Right renal pelvis (tissue), 4 donors: ENCODE results near the gene NCBP2. TPM values are rescaled to one million over a fixed set of nuclear protein-coding genes. Genes with fewer than 3 reads are reported as not detected.
"Not testable (repeated sequence)": the region's sequence is repeated elsewhere in the genome, so short reads cannot be mapped to it uniquely, and the experiment has no call there.

Experiments used
- DNase-seq, 4 donors: peaks; one replicate each; pipeline ENCODE4 v3.0.0-alpha.2; 2013; ENCODE audit warnings: low read depth in 4 of 4, low spot score in 3 of 4, missing footprints in 1 of 4
- polyA plus RNA-seq, 4 donors: library from polyadenylated mRNA; unstranded; fragments of 120-200 nt; gene quantifications; one replicate each; pipeline ENCODE4 v1.2.1, GENCODE V29; 2013; ENCODE audit not compliant: insufficient read length in 4 of 4

The NCBP2 gene
- polyA plus RNA-seq, 4 donors, result 96.1 to 108 (median 103) TPM

DNA sequence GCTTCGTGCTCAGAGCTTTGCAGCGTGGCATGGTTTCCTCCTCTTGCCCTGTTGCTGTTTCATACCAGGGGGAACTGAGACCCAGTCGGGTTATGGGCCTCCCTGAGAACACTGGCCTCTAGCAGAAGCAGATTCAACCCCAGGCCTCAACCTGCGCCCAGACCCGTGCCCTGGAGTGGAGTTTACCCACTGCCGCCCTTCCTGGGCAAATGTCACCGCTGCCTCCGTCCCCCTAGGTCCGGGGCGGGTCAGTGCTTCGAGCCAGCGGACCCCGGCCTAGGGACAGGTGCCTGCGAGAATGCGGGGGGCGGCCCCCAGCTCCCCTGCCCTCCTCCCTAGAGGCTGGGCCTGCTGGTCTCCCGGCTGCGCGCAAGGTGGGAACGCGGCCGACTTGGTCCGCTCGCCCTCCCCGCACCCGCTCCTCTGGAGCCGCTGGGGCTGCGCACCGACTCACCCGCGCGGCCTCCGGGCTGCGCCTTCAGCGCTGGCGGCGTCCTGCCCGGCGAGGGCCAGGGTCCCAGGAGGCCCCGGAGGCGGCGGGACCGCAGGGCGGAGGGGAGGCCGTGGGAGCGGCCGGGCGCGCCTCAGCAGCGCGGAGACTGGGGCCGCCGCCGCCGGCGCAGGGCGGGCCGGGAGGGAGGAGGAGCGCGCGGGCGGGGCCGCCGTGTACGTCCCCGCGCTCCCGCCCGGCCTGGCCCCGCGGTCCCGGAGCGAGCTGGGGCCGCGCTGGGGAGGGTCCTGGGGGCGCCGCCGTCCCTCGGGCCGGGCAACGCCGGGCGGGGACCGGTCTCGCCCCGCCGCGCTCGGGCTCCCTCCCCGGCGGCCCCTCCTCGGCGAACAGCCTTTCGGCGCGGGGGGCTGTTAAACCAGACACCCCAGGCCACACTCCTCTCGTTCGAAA, 26.2 kb upstream of the NCBP2 start, which contains the start of gene PIGZ:
Gene PIGZ (minus strand): TSS at position 601 of the 901 bp plus-strand sequence. CDS start 16,802 bp downstream, outside the sequence.
- no peak for DNase-seq

DNA sequence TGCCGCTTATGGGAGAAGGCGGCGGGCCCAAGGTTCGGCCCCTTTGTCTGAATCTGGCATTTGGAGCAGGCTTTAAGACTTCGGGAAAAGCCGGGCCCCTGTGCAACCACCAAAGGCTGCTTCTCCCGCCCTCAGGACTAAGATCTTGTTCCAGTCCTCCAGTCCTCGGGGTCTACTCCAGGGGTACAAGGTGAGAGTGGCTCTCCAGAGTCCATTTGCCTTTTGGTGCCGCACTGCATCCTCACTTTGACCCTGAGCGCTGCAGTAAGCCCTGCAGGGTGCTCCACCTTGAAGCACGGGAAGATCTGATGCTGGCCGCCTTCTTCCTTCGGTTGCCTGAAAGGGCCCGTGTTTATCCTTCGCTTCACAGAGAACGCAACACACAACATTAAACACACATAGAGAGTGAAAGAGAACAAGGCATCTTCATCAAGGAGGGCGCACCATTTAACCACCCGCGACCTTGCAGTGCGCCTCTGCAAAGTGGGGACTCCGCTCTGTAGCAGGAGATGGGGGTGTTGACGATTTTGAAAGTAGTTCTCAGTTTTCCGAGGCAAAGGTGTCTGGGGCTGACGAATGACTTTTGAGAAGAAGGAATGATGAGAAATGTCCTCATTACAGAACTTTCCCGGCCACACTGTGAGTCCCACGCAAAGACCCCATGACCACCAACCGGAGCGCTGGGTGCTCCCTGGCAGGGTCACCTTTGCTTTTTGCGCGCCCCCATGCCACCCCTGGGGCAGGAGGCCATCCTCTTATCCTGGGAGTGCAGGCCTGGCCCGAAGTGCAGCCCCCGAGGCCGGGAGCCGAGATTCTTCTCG, 25.3 kb upstream of the NCBP2 start:
- DNase-seq, result no peak

DNA sequence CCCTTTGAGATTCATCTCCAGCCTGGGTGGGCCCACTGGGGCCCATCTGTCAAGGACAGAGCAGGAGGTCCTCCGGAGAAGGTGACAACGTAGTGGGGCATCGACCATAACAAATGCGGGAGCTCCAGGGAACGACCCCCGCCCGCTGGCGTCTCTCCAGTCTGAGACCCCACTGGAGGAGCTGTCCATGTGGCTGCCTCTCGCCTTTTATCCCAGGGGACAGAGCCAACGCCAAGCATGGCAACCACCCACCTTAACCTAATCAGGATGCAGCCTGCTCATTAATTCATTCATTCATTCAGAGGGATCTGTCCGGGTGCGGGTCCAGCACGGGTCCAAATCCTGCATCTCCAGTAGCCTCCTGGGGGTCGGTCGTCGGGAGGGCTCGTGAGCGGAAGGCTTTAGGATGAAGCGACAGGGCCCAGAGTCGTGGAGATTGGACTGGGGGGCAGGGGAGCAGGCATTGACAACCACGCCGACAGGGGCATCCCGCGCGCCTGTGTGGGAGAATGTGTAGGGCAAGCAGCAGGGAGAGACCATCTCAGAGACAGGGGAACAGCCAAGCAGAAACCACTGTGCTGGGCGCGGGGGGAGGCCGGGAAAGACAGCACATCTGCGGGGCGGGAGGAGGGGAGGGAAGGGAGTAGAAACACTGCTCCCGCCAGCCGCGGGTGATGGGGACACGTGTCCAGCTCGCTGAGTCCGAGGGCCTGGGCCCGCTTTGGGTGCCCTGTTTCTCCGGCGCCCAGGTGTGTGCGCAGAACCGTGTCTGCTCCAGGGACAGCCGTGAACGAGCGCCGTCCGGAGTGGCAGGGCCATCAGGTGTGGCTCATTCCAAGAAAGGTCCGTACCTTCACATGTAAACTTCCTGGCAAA, 24.4 kb upstream of the NCBP2 start:
- DNase-seq, result no peak

DNA sequence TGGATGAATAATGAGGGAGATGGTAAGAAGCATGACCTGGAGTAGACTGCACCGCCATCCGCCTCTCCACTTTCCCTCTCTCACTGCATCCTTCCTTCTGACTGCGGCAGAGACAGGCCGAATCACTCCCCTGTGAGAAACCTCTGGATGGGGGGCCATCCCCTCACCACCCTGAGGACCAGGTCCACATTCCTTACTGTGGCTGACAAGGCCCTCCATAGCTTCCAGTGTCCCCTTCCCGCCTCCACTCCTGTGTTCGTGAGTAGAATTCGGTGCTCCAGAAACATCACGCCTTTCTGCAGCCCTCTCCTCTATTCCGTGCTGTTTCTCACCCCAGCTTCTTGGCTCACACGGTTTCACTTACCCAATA, 23.5 kb upstream of the NCBP2 start:
- no peak for DNase-seq

DNA sequence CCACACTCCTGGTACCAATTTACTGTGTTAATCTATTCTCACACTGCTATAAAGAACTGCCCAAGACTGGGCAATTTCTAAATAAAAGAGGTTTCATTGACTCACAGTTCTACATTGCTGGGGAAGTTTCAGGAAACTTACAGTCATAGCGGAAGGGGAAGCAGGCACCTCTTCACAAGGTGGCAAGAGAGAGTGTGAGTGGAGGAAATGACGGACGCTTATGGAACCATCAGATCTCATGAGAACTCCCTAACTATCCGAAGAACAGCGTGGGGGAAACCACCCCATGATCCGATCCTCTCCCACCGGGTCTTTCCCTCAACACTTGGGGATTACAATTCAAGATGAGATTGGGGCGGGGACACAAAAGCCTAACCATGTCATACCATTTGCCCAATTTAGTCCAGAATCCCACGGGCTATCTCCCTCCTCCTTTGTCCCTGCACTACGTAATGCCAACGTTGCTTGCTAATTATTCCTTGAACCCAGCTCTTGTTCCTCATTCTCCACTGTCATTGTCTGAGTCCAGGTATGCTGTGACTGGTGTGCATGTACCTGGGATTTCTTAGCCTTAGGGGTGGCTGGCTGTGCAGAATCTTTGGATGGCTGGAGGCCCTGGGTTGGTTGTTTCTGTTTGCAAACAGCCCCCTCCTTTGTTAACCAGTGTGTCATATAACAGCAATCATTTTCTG, 22.9 kb upstream of the NCBP2 start:
- no peak for DNase-seq

DNA sequence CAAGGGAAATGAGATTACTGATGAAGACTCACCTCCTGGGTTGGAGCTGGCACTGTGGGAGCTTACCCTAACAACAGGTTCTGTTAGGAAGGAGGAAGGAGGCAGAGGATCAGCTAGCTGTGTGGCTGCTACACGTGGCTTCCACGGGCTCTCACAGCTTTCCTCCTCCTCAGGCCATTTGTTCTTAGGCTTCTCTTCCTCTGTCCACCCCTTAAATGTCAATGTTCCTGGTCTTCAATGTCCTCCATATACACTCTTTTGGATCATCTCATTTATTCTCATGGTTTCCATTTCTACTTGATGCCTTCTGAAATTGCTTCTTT, 21.3 kb upstream of the NCBP2 start:
- DNase-seq, result no peak

DNA sequence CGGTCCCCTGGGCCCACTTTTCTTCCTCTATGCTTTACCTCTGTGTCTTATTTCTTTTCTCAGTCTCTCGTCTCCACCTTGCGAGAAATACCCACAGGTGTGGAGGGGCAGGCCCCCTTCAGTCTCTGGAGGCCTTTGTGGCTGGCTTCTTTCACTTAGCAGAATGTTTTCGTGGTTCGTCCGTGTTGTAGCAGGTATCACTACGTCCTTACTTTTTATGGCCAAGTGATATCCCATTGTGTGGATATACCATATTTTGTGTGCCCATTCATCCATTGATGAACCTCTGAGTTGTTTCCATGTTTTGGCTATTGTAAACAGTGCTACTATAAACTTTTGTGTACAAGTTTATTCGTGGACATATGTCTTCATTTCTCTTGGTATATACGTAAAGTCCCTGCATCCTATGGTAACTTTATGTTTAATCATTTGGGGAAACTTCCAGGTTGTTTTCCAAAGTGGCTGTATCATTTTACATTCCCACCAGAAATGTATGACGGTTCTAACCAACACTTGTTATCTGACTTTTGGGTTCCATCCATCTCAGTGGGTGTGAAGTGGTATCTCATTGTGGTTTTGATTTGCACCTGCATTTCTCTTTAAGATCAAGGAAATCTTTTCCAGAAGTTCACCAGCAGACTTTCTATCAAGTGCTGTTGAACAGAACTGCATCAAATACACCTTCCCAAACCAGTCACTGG, 20.8 kb upstream of the NCBP2 start:
- DNase-seq, result no peak

DNA sequence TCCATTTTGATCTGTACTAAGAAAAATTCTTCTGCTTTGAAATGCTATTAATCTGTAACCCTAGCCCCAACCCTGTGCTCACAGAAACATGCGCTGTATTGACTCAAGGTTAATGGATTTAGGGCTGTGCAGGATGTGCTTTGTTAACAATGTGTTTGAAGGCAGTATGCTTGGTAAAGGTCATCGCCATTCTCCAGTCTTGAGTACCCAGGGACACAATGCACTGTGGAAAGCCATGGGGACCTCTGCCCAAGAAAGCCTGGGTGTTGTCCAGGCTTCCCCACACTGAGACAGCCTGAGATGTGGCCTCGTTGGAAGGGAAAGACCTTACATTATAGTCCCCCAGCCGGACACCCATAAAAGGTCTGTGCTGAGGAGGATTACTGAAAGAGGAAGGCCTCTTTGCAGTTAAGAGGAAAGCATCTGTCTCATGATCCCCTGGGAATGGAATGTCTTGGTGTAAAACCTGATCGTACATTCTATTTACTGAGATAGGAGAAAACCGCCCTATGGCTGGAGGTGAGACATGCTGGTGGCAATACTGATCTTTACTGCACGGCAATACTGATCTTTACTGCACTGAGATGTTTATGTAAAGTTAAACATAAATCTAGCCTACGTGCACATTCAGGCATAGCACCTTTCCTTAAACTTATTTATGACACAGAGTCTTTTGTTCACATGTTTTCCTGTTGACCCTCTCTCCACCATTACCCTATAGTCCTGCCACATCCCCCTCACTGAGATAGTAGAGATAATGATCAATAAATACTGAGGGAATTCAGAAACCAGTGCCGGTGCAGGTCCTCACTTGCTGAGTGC, 20.0 kb upstream of the NCBP2 start:
- no peak for DNase-seq

DNA sequence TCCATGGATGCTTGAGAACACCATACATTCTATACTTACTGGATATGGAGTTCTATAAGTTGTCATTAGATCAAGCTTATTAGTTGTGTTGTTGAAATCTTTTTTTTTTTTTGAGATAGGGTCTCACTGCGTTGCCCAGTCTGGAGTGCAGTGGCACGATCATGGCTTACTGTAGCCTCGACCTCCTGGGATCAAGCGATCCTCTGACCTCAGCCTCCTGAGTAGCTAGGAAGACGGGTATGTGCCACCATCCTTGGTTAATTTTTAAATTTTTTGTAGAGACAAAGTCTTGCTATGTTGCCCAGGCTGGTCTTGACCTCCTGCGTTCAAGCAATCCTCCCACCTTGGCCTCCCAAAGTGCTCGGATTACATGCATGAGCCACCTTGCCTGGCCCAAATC, 12.5 kb upstream of the NCBP2 start:
- DNase-seq, result no peak

DNA sequence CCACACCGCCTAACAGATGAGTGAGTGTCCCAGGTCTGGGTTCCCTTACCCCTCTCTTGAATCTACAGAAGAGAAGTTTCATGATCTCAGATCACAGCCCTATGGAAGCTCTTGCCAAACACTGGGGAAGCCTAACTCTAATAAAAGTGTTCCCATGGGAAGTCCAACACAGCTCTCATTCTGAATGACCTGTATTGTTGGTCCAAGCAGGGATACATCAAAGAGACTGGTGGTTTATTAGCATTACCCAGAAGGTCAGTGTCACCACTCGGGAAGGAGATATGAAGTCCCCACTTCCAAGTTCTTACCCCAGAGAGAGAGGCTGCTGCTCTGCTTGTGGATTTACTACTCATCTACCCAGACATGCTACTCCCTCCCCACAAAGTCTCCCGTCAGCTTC, 9.0 kb upstream of the NCBP2 start:
- DNase-seq, result no peak

DNA sequence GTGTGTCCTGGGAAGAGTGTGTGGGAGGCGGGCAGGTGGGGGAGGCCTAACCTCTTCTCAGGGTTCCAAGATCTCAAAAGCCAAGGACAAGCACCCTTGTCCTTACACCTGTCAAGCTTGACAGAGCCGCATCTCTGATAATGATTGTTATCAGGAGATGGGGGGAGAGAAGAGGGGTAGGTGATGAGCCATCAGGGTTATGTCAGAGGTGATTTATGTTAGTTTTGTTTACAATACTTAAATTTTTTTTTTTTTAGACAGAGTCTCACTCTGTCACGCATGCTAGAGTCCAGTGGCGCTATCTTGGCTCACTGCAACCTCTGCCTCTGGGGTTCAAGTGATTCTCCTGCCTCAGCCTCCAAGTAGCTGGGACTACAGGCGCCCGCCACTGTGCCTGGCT, 7.4 kb upstream of the NCBP2 start:
- no peak for DNase-seq

DNA sequence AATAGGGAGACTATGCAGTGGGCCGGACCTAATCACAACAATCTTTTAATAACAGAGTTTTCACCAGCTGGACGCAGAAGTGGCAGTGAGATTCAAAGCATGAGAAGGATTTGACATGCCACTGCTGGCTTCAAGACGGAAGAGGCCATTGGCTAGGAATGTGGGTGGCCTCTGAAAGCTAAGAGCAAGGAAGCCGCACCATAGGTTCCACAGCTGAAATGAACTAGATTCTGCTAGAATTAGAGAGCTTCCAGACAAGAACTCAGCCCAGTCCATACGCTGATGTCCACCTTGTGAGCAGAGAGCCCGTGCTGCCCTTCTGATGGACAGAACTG, 6.9 kb upstream of the NCBP2 start:
- DNase-seq, result peak in 1 of 4 donors; percentile 26

DNA sequence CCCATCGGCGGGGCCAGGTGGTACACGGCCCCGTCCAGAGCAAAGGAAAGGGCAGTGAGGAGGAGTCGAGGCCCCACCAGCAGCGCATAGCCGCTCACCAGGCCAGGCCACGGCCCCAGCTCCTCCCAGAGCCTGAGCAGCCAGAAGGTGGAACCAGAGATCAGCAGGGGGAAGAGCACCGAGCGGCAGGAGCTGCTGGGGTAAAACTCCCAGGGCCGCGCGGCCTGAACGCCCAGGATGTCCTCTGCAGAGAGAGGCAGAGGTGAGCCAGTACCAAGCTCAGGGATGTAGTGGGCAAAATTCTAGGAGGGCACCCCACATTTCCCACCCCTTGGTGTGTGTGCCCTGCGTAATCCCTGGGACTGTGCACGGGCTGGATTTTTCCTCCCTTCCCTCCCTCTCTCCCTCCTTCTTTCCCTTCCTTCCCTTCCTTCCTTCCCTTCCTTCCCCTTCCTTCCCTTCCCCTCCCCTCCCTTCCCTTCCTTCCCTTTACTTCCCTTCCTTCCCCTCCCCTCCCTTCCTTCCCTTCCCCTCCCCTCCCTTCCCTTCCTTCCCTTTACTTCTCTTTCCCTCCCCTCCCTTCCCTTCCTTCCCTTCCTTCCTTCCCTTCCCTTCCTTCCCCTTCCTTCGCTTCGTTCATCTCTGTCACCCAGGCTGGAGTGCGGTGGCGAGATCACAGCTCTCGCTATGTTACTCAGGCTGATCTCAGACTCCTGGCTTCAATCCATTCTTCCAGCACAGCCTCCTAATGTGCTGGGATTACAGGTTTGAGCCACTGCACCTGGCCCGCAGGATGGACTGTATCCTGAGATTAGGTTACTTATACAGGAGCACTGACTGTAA, 6.3 kb upstream of the NCBP2 start:
- DNase-seq, result no peak

DNA sequence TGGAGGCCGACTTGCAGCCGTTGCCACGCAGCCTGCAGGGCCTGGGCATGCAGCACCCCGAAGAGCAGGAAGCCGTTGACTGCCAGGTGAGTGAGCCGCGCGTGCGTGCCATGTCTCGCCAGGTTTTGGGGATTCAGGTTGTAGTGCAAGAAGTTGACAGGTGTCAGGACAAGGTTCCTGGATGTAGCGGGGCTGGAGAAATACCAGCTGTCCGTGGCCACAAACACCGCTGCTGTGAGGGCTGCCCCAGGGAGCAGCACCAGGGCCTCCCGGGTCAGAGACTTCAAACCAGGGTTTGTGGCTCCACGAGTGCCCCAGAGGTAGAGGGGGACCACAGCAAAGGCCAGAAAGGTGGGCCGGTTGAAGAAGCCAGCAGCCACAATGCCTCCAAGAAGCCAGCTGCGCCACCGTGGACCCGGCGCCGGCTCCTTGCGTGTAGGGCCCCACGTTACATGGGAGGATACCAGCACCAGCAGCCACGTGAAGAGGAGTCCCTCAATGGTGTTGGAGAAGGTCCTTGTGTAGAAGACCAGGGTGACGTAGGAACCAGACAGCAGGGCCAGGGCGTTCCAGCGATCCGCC, 5.6 kb upstream of the NCBP2 start:
- DNase-seq, result no peak

DNA sequence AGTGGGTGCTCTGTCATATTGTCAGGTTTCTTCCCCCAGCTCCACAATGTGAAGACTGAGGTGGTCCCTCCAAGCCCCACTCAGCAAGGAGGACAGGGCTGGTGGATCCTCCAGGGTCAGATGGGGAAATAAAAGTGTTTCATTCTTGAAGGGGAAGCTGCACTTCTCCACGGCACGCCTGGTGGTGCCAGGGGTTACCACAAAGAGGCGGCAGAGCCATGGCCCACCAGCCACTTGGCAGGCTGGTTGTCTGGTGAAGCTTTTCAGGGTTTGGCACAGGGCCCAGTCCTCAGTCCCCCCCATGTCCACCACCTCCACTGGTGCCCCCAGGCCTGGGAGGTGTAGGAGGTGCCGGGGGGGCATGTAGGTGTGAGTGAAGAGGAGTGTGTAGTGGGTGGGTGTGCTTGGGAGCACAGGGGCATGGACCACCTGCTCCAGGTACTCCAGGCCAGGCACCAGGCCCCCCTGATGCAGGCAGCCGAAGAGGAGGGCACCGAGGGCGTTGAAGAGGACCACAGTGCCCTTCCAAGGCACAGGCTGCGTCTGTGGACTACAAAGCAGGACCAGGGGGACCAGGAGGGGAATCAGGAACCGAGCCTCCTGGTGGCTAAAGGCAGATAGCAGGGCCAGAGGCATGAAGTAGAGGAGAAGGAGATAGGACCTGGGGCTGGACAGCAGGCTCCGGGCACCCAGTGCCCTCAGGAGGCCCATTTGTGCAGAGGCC, 5.0 kb upstream of the NCBP2 start:
- no peak for DNase-seq

DNA sequence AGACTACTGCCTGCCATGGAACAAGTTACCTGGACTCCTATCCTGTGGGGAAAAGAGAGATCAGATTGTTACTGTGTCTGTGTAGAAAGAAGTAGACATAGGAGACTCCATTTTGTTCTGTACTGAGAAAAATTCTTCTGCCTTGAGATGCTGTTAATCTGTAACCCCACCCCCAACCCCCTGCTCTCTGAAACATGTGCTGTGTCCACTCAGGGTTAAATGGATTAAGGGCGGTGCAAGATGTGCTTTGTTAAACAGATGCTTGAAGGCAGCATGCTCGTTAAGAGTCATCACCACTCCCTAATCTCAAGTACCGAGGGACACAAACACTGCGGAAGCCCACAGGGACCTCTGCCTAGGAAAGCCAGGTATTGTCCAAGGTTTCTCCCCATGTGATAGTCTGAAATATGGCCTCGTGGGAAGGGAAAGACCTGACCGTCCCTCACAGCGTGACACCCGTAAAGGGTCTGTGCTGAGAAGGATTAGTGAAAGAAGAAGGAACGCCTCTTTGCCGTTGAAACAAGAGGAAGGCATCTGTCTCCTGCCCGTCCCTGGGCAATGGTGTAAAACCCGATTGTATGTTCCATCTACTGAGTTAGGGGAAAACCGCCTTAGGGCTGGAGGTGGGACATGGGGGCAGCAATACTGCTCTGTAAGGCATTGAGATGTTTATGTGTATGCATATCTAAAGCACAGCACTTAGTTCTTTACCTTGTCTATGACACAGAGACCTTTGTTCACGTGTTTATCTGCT, 1.9 kb upstream of the NCBP2 start:
- DNase-seq, result not testable (repeated sequence)
